GM12878 (cell line): Measurements from ENCODE around the gene AOAH. TPM values are rescaled to one million over a fixed set of nuclear protein-coding genes. Genes with fewer than 3 reads are reported as not detected.

Experiments
- ATAC-seq: fragments of 200-7000 bp; cut with Tn5 transposase; 3 replicates; pipeline ENCODE4 v1.9.1; 2020; ENCODE audit warnings: mild to moderate bottlenecking, moderate library complexity
- BruUV-seq: library from RNA; stranded (reverse); fragments of 400-500 nt; replicated peaks from 2 replicates; lab custom pipeline; 2021; lab: Mats Ljungman, UMichigan
- CTCF ChIA-PET: fragments of 300-600 bp; sonication (Branson Sonifier 250); formaldehyde crosslinking; extraction: SDS; loops from one replicate; lab custom pipeline; 2021; ENCODE audit warnings: inconsistent platforms; lab: Yijun Ruan, JAX
- POLR2A ChIA-PET: fragments of 350-600 bp; formaldehyde crosslinking; extraction: SDS; loops from one replicate; lab custom pipeline; 2021; ENCODE audit warnings: inconsistent platforms; lab: Charles Lee
- RAD21 ChIA-PET: fragments of 300-600 bp; sonication (Branson Sonifier 250); formaldehyde crosslinking; loops from one replicate; lab custom pipeline; 2023; ENCODE audit warnings: antibody characterized with exemption; ENCODE audit not compliant: unreplicated experiment; lab: Charles Lee
- SMC1A ChIA-PET: fragments of 300-600 bp; sonication (Branson Sonifier 250); formaldehyde crosslinking; loops from one replicate; lab custom pipeline; 2023; ENCODE audit not compliant: unreplicated experiment, uncharacterized antibody; lab: Charles Lee
- DNase-seq: peaks from one replicate; pipeline ENCODE4 v3.0.0-alpha.2; 2011; ENCODE audit warnings: low read depth, low spot score
- FAIRE-seq: peaks from 3 replicates; lab custom pipeline; 2011; peaks lifted over from hg19 to GRCh38; lab: Jason Lieb, UNC
- H2AFZ ChIP-seq: 2 replicates; pipeline ENCODE4 v1.6.0; 2011; ENCODE audit warnings: low read depth, low read length, control low read depth; ENCODE audit not compliant: control insufficient read depth
- H3K27ac ChIP-seq: 2 replicates; pipeline ENCODE4 v1.5.1; 2011; ENCODE audit warnings: control low read depth; ENCODE audit not compliant: control insufficient read depth, insufficient read depth
- H3K27me3 ChIP-seq, 2 experiments: replicated peaks in 1 of 2; 2 replicates each; pipeline versions ENCODE4 v1.6.0 to v1.6.1; 2011; ENCODE audit warnings: low read length in 1 of 2; ENCODE audit not compliant: control insufficient read depth in 2 of 2, insufficient read depth in 2 of 2
- H3K36me3 ChIP-seq, 2 experiments: 2 replicates each; pipeline ENCODE4 v1.5.1; 2011; ENCODE audit warnings: low read length in 1 of 2; ENCODE audit not compliant: control insufficient read depth in 2 of 2, insufficient read depth in 2 of 2
- H3K4me1 ChIP-seq: 2 replicates; pipeline ENCODE4 v1.6.1; 2011; ENCODE audit warnings: mild to moderate bottlenecking, low read length, moderate library complexity, mixed read lengths; ENCODE audit not compliant: control insufficient read depth, insufficient read depth
- H3K4me2 ChIP-seq: 2 replicates; pipeline ENCODE4 v1.6.0; 2011; ENCODE audit warnings: control low read depth; ENCODE audit not compliant: control insufficient read depth, insufficient read depth
- H3K4me3 ChIP-seq: fragments of 200-600 bp; sonication (generic); 2 replicates; pipeline ENCODE4 v1.5.1; 2016
- H3K79me2 ChIP-seq: 2 replicates; pipeline ENCODE4 v1.6.0; 2011; ENCODE audit warnings: low read length; ENCODE audit not compliant: control insufficient read depth, insufficient read depth
- H3K9ac ChIP-seq: 2 replicates; pipeline ENCODE4 v1.8.0; 2011; ENCODE audit warnings: low read length, control low read depth, mixed read lengths; ENCODE audit not compliant: control insufficient read depth, insufficient read depth
- H3K9me3 ChIP-seq: replicated peaks from 3 replicates; pipeline ENCODE4 v1.5.1; 2011; ENCODE audit warnings: mild to moderate bottlenecking, low read length; ENCODE audit not compliant: control insufficient read depth, insufficient read depth
- H4K20me1 ChIP-seq: 2 replicates; pipeline ENCODE4 v1.6.0; 2011; ENCODE audit not compliant: control insufficient read depth, insufficient read depth
- ATF3 ChIP-seq: IDR thresholded peaks from 2 replicates; pipeline ENCODE4 v1.6.1; 2011; ENCODE audit warnings: low read depth, mild to moderate bottlenecking, low read length, moderate library complexity, borderline replicate concordance; ENCODE audit errors: extremely low read depth
- FOXM1 ChIP-seq: IDR thresholded peaks from 2 replicates; pipeline ENCODE4 v1.6.1; 2012; ENCODE audit warnings: low read depth, mild to moderate bottlenecking, inconsistent platforms, low read length, moderate library complexity
- IKZF1 ChIP-seq: fragments of 450-650 bp; conservative IDR thresholded peaks from 2 replicates; pipeline ENCODE4 v1.6.1; 2017; ENCODE audit warnings: antibody characterized with exemption, mild to moderate bottlenecking
- IKZF2 ChIP-seq, 2 experiments: fragments of 450-650 bp; IDR thresholded peaks; 2 replicates each; pipeline ENCODE4 v1.6.1; 2017; ENCODE audit warnings: mild to moderate bottlenecking in 2 of 2, moderate library complexity in 2 of 2
- IRF3 ChIP-seq: fragments of 450-650 bp; IDR thresholded peaks from 2 replicates; pipeline ENCODE4 v1.6.1; 2014; ENCODE audit warnings: mild to moderate bottlenecking
- IRF5 ChIP-seq: fragments of 450-650 bp; IDR thresholded peaks from 2 replicates; pipeline ENCODE4 v1.6.1; 2017; ENCODE audit warnings: borderline replicate concordance
- MAX ChIP-seq: IDR thresholded peaks from 2 replicates; pipeline ENCODE4 v1.6.1; 2012; ENCODE audit warnings: low read depth, low read length, improper control_type of control experiment
- YY1 ChIP-seq: IDR thresholded peaks from 2 replicates; pipeline ENCODE4 v1.6.1; 2011; ENCODE audit warnings: low read depth, mild to moderate bottlenecking, low read length
- ZNF622 ChIP-seq: fragments of 450-650 bp; IDR thresholded peaks from 2 replicates; pipeline ENCODE4 v1.6.1; 2017; ENCODE audit warnings: mild to moderate bottlenecking, inconsistent platforms
- WGBS: methylation state at CpG from one replicate; pipeline ENCODE4 v1.1.6; 2016; ENCODE audit warnings: low lambda C conversion rate; ENCODE audit not compliant: insufficient replicate concordance, insufficient coverage; ENCODE audit errors: missing lambda C conversion rate; 5-methylcytosine and 5-hydroxymethylcytosine counted together
- in situ Hi-C: fragments of 300-500 bp; cut with MboI; formaldehyde crosslinking; loops from 9 replicates; pipeline ENCODE4 v1.14.3; 2018; ENCODE audit warnings: mixed read lengths
- intact Hi-C: fragments of 100-400 bp; cut with micrococcal nuclease; formaldehyde crosslinking; loops from one replicate; pipeline ENCODE4 v1.14.2; 2022; ENCODE audit not compliant: unreplicated experiment
- polyA plus RNA-seq, 11 experiments: library from polyadenylated mRNA; depleted of rRNA in 4 of 11; unstranded in 6 of 11; stranded (reverse) in 5 of 11; fragments of >200 nt; fragmentation: Nextera tagmentation in 4 of 11; fragmentation: Illumina TruSeq in 1 of 11; extraction: Ambion mirVana in 4 of 11; extraction: Trizol in 1 of 11; gene quantifications; 1 replicate in 1 of 11; 2 replicates in 10 of 11; pipeline versions ENCODE4 v1.2.1 to v1.2.3, GENCODE V29; 2011 to 2016; ENCODE audit warnings: inconsistent platforms in 2 of 11, missing spikeins in 2 of 11, low read depth in 1 of 11
- total RNA-seq, 4 experiments: library from RNA; depleted of rRNA in 3 of 4; stranded (reverse); fragments of >200 nt in 3 of 4; fragmentation: Illumina TruSeq in 1 of 4; extraction: Trizol in 1 of 4; gene quantifications; 2 replicates each; pipeline versions ENCODE4 v1.2.1 to v1.2.3, GENCODE V29; 2013 to 2021

Gene AOAH
- total and polyA plus RNA-seq, 10 of the 15 experiments (the other 5 are each of a cell fraction or from before 2014, with no cell fraction given) = 0.32 to 2.8 (median 1.4) TPM

GRCh38 chr7:36741866-36742265, 17.6 kb upstream of the AOAH start:
- Histone ChIP-seq H3K36me3 (no peaks in the 10 kb centered on the region), H3K4me1 (peaks cover 18% of the 10 kb centered on the region), H3K4me2 (no peak overlapping the region), H3K9me3 (peaks cover 3% of the 10 kb centered on the region; the same call in 1 of the 3 replicates), H4K20me1 (no peaks in the 10 kb centered on the region), H2AFZ (no peak overlapping the region), H3K4me3 (no peak overlapping the region), H3K27me3 (no peaks in the 10 kb centered on the region), H3K79me2 (no peaks in the 10 kb centered on the region), H3K9ac (no peak overlapping the region), H3K27ac (no peak overlapping the region)
- no peak for TF ChIP-seq ZNF622
- no peak for TF ChIP-seq ATF3
- intact Hi-C loops = no loop called here
- RAD21 ChIA-PET = no interaction called here
- no TSS peak for BruUV-seq
- CTCF ChIA-PET = no interaction called here
- 66% methylated on average over 3 of the region's 3 CpGs for WGBS
- SMC1A ChIA-PET = interaction anchor here (1.1 to 1.2 kb wide), 2 partner anchors 14 to 18 kb away, joined by 4 read pairs; no protein-coding TSS in a partner anchor
- no peak for ATAC-seq
- POLR2A ChIA-PET = no interaction called here
- in situ Hi-C loops = no loop called here
- DNase-seq = no peak
- FAIRE-seq = no peak

GRCh38 chr7:36739351-36739750, 15.1 kb upstream of the AOAH start:
- no peak for ATAC-seq
- BruUV-seq = no TSS peak
- ChIA-PET CTCF (no interaction called here), RAD21 (no interaction called here), SMC1A (interaction anchor here (0.6 to 1.1 kb wide), 2 partner anchors 13 to 48 kb away, joined by 3 read pairs; no protein-coding TSS in a partner anchor), POLR2A (no interaction called here)
- no peak for FAIRE-seq
- H3K36me3 ChIP-seq = no peaks in the 10 kb centered on the region
- in situ Hi-C loops (no loop called here), intact Hi-C loops (loop anchor here (5.0 kb wide), 1 partner anchor 213 kb away; no protein-coding TSS in a partner anchor)
- no peak overlapping the region for H2AFZ ChIP-seq
- H3K27me3 ChIP-seq = no peaks in the 10 kb centered on the region
- H3K79me2 ChIP-seq = no peaks in the 10 kb centered on the region
- no peaks in the 10 kb centered on the region for H4K20me1 ChIP-seq
- no peak overlapping the region for H3K27ac ChIP-seq
- no peak overlapping the region for H3K9ac ChIP-seq
- no peak overlapping the region for H3K4me2 ChIP-seq
- no peak for TF ChIP-seq IRF5
- TF ChIP-seq IKZF1 = no peak
- no peak for TF ChIP-seq FOXM1
- TF ChIP-seq MAX = no peak
- no peak for TF ChIP-seq IRF3
- TF ChIP-seq YY1 = no peak
- TF ChIP-seq IKZF2 (IDR thresholded peaks at IDR 0.05) = no peak
- DNase-seq = no peak
- no peak overlapping the region for H3K4me3 ChIP-seq
- WGBS = 54% methylated on average over 3 of the region's 3 CpGs
- peaks cover 3% of the 10 kb centered on the region; the same call in 1 of the 3 replicates for H3K9me3 ChIP-seq
- H3K4me1 ChIP-seq = peaks cover 25% of the 10 kb centered on the region
